ENCODE measurements around the gene RPL10A. TPM values are rescaled to one million over a fixed set of nuclear protein-coding genes. Genes with fewer than 3 reads are reported as not detected.
"Not testable (repeated sequence)": the region's sequence is repeated elsewhere in the genome, so short reads cannot be mapped to it uniquely, and the experiment has no call there.

The RPL10A gene
- total RNA-seq, 2 experiments from 2014 or later = 1,952 to 2,334 TPM

DNA sequence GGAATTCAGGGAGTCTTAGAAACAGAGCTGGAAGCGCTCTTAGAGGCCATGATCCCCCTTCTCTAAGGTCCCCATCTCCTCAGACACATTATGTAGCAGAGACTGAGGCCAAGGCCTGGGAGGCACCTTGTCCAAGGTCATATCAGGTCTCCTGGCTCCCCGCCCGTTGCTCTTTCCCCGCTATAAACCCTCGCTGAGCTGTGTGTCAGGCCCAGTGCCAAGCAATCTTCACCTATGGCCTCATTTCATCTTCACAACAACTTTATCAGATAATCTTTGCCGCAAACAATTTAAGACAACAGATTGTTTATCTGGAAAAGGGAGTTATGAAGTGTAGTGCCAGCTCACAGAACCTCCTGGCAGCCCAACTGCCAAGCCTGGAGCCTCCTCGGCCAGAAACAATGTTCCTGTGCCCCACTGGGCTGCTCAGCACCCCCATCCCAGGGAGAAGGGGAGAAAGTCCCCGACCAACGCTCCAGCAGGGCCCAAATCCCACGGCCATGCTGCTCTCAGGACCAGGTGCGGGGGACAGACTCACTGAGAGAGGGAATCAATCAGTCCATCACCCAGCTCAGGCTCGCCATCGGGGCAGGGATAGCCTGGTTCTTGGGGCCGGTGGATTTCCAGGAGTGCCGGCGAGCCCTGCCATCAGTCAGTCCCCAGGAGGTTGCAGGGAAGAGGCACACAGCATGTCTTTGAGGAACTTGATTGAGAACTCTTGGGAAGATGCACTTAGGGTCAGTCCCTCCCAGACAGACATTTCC, 32.9 kb upstream of the RPL10A start:
- H3K9me3 Mint-ChIP-seq (ENCODE audit: low read depth) = no peaks in the 10 kb centered on the region
- no peaks in the 10 kb centered on the region for H3K27me3 Mint-ChIP-seq
- intact Hi-C loops (cut with DNase I, micrococcal nuclease) = no loop called here
- ChIA-PET POLR2A (interaction anchor here (0.6 kb wide), 1 partner anchor 718 kb away, joined by 3 read pairs; no protein-coding TSS in a partner anchor), CTCF (interaction anchor here (0.8 to 1.1 kb wide), 3 partner anchors 10 to 108 kb away, joined by 3 to 4 read pairs (median 3); no protein-coding TSS in a partner anchor)
- ATAC-seq (no peak), DNase-seq (no peak)
- H3K36me3 Mint-ChIP-seq (ENCODE audit: low read depth) = no peaks in the 10 kb centered on the region
- H3K4me3 Mint-ChIP-seq = no peak overlapping the region
- H3K27ac Mint-ChIP-seq = no peak overlapping the region
- no peaks in the 10 kb centered on the region for H3K4me1 Mint-ChIP-seq

DNA sequence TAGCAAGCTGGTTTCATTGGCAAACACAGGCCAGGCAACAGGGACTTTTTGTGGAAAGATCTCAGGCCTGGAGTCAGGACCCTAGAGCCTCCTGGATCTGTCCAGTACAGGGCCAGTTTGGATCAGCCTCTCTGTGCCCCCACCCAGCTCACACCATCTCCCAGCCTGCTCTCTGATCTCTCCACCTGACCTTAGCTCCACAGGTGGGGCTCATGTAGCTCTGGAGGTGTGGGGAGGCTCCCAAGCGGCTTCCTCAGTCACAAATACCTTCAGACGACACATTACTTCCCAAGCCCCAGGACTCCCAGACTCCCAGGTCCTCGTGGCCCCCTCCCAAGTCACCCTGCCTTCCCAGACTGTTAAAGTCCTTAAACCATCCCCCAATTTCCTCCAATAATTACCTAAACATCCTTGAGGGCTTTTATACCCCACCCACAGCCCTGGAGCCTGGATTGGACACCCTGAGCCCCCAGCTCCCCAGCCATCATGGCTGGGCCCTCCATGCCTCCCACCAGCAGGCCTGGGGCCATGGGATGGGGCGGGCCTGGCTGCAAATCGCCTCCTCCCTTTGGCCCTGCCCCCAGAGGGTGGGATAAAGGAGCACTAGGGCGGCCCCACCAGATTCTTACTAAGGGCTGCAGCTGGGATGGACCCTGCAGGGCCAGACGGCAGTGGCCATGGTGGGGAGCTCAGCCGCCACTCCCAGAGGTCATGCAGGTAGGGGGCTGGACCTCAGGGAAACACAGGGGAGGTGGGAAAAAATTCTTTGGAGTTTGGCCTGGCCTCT, 31.9 kb upstream of the RPL10A start:
- ATAC-seq (no peak), DNase-seq (no peak)
- H3K4me1 Mint-ChIP-seq = no peaks in the 10 kb centered on the region
- H3K27ac Mint-ChIP-seq = no peak overlapping the region
- intact Hi-C loops (cut with DNase I, micrococcal nuclease) = no loop called here
- H3K9me3 Mint-ChIP-seq (ENCODE audit: low read depth) = no peaks in the 10 kb centered on the region
- H3K36me3 Mint-ChIP-seq (ENCODE audit: low read depth) = no peaks in the 10 kb centered on the region
- ChIA-PET POLR2A (no interaction called here), CTCF (interaction anchor here (0.6 to 1.5 kb wide), 6 partner anchors 11 to 109 kb away, joined by 3 to 4 read pairs (median 3); no protein-coding TSS in a partner anchor)
- H3K27me3 Mint-ChIP-seq = no peaks in the 10 kb centered on the region
- H3K4me3 Mint-ChIP-seq = no peak overlapping the region

DNA sequence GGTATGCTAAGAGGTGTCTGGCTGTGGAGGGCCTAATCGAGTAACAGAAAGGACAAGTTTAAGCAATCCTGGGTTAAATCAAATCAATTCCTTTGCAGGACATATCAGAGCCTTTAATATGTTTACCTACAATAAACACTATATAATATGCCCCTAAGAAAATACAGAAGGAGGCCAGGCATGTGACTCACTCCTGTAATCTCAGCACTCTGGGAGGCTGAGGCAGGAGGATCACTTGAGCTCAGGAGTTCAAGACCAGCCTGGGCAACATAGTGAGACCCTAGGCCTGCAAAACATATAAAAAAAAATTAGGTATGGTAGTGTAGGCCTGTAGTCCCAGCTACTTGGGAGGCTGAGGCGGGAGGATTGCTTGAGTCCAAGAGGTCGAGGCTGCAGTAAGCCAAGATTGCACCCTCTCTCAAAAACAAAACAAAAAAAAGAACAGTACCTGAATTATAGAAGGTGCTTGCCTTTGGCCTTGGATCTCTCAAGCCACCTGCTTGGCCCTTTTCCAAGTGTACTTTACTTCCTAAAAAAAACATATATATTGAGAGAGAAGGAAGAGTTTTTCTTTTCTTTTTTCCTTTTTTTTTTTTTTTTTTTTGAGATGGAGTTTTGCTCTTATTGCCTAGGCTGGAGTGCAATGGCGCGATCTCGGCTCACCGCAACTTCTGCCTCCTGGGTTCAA, 29.7 kb upstream of the RPL10A start:
- DNase-seq; ATAC-seq; H3K9me3 Mint-ChIP-seq (ENCODE audit: low read depth); H3K4me1 Mint-ChIP-seq; H3K4me3 Mint-ChIP-seq; H3K27ac Mint-ChIP-seq; H3K27me3 Mint-ChIP-seq; intact Hi-C loops (cut with DNase I, micrococcal nuclease); H3K36me3 Mint-ChIP-seq (ENCODE audit: low read depth); POLR2A ChIA-PET: not testable (repeated sequence)
- CTCF ChIA-PET = interaction anchor here (1.5 kb wide), 1 partner anchor 11 kb away, joined by 5 read pairs; no protein-coding TSS in a partner anchor

- H3K27me3 Mint-ChIP-seq = no peaks in the 10 kb centered on the region
- no peak overlapping the region for H3K27ac Mint-ChIP-seq
- POLR2A ChIA-PET = no interaction called here
- H3K4me3 Mint-ChIP-seq = no peak overlapping the region
- no peaks in the 10 kb centered on the region for H3K9me3 Mint-ChIP-seq (ENCODE audit: low read depth)
- no peak for ATAC-seq
- H3K36me3 Mint-ChIP-seq (ENCODE audit: low read depth) = no peaks in the 10 kb centered on the region
- CTCF ChIA-PET = interaction anchor here (0.6 kb wide), 1 partner anchor 84 kb away, joined by 3 read pairs; no protein-coding TSS in a partner anchor
- intact Hi-C loops (cut with DNase I, micrococcal nuclease) = no loop called here
- DNase-seq = no peak
- H3K4me1 Mint-ChIP-seq = no peaks in the 10 kb centered on the region
These were observed 28.9 kb upstream of the RPL10A start for GRCh38 chr6:35439308-35439707.

- ATAC-seq = no peak
- no peaks in the 10 kb centered on the region for H3K27me3 Mint-ChIP-seq
- H3K9me3 Mint-ChIP-seq (ENCODE audit: low read depth) = no peaks in the 10 kb centered on the region
- peaks cover 4% of the 10 kb centered on the region for H3K4me1 Mint-ChIP-seq
- H3K4me3 Mint-ChIP-seq = no peak overlapping the region
- intact Hi-C loops (cut with DNase I, micrococcal nuclease) = no loop called here
- ChIA-PET POLR2A (no interaction called here), CTCF (interaction anchor here (1.5 kb wide), 1 partner anchor 96 kb away, joined by 3 read pairs; no protein-coding TSS in a partner anchor)
- DNase-seq = no peak
- no peaks in the 10 kb centered on the region for H3K36me3 Mint-ChIP-seq (ENCODE audit: low read depth)
- H3K27ac Mint-ChIP-seq = no peak overlapping the region
These were observed 27.0 kb upstream of the RPL10A start for GRCh38 chr6:35441205-35441604.

- no peaks in the 10 kb centered on the region for H3K27me3 Mint-ChIP-seq
- no peak overlapping the region for H3K27ac Mint-ChIP-seq
- CTCF ChIA-PET = interaction anchor here (1.5 kb wide), 1 partner anchor 97 kb away, joined by 3 read pairs; no protein-coding TSS in a partner anchor
- ATAC-seq (no peak), DNase-seq (no peak)
- H3K9me3 Mint-ChIP-seq (ENCODE audit: low read depth) = no peaks in the 10 kb centered on the region
- H3K36me3 Mint-ChIP-seq (ENCODE audit: low read depth) = no peaks in the 10 kb centered on the region
- H3K4me1 Mint-ChIP-seq = peaks cover 4% of the 10 kb centered on the region
- intact Hi-C loops (cut with DNase I, micrococcal nuclease) = no loop called here
- H3K4me3 Mint-ChIP-seq = no peak overlapping the region
- POLR2A ChIA-PET = no interaction called here
These were observed 26.6 kb upstream of the RPL10A start for GRCh38 chr6:35441642-35442041.

GRCh38 chr6:35442693-35443092, 25.5 kb upstream of the RPL10A start:
- peaks cover 4% of the 10 kb centered on the region for H3K4me1 Mint-ChIP-seq
- H3K4me3 Mint-ChIP-seq = no peak overlapping the region
- DNase-seq (no peak), ATAC-seq (no peak)
- no peaks in the 10 kb centered on the region for H3K36me3 Mint-ChIP-seq (ENCODE audit: low read depth)
- intact Hi-C loops (cut with DNase I, micrococcal nuclease) = no loop called here
- ChIA-PET CTCF (interaction anchor here (0.5 to 1.5 kb wide), 5 partner anchors 69 to 1288 kb away, joined by 3 to 4 read pairs (median 3); no protein-coding TSS in a partner anchor), POLR2A (interaction anchor here (1.0 kb wide), 1 partner anchor 98 kb away, joined by 3 read pairs; no protein-coding TSS in a partner anchor)
- no peaks in the 10 kb centered on the region for H3K27me3 Mint-ChIP-seq
- no peaks in the 10 kb centered on the region for H3K9me3 Mint-ChIP-seq (ENCODE audit: low read depth)
- no peak overlapping the region for H3K27ac Mint-ChIP-seq

GRCh38 chr6:35443341-35444030, 24.7 kb upstream of the RPL10A start:
- ChIA-PET POLR2A (interaction anchor here (1.0 kb wide), 1 partner anchor 99 kb away, joined by 3 read pairs; no protein-coding TSS in a partner anchor), CTCF (interaction anchor here (0.6 to 1.2 kb wide), 4 partner anchors 11 to 1289 kb away, joined by 3 to 6 read pairs (median 4); no protein-coding TSS in a partner anchor)
- Mint-ChIP-seq H3K4me1 (peaks cover 4% of the 10 kb centered on the region), H3K27me3 (no peaks in the 10 kb centered on the region), H3K36me3 (ENCODE audit: low read depth) (no peaks in the 10 kb centered on the region), H3K4me3 (no peak overlapping the region), H3K27ac (no peak overlapping the region), H3K9me3 (ENCODE audit: low read depth) (no peaks in the 10 kb centered on the region)
- intact Hi-C loops (cut with DNase I, micrococcal nuclease) = no loop called here
- ATAC-seq (no peak), DNase-seq (no peak)

DNA sequence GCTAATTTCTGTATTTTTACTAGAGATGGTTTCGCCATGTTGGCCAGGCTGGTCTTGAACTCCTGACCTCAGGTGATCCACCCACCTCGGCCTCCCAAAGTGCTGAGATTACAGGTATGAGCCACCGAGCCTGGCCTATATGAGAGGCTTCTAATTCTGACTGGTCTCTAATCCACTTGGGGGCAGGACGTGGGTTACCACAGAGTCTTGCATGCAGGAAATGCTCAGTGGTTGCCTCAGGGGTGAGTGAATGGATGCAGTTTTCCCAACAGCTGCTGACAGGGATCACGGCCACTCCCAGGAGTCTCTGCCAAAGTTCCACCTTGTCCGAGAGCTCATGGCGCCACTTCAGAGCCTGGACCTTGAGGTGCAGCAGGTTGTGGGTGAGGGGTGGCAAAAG, 22.5 kb upstream of the RPL10A start:
- Mint-ChIP-seq H3K4me3 (no peak overlapping the region), H3K27ac (no peak overlapping the region), H3K9me3 (ENCODE audit: low read depth) (no peaks in the 10 kb centered on the region), H3K4me1 (peaks cover 8% of the 10 kb centered on the region), H3K27me3 (no peaks in the 10 kb centered on the region), H3K36me3 (ENCODE audit: low read depth) (no peaks in the 10 kb centered on the region)
- ATAC-seq (no peak), DNase-seq (peak; percentile 50)
- POLR2A ChIA-PET = no interaction called here
- intact Hi-C loops (cut with DNase I, micrococcal nuclease) = no loop called here
- CTCF ChIA-PET = interaction anchor here (8.4 kb wide), 1 partner anchor 100 kb away, joined by 181 read pairs; the partner anchor contains the start of gene PPARD

- Mint-ChIP-seq H3K27ac (no peak overlapping the region), H3K27me3 (no peaks in the 10 kb centered on the region), H3K4me3 (no peak overlapping the region), H3K9me3 (ENCODE audit: low read depth) (no peaks in the 10 kb centered on the region), H3K4me1 (peaks cover 22% of the 10 kb centered on the region), H3K36me3 (ENCODE audit: low read depth) (no peaks in the 10 kb centered on the region)
- no peak for ATAC-seq
- intact Hi-C loops (cut with DNase I, micrococcal nuclease) = no loop called here
- ChIA-PET CTCF (interaction anchor here (0.5 to 8.4 kb wide), 12 partner anchors 11 to 288 kb away, joined by 3 to 181 read pairs (median 5); partner anchors contain the start of genes PPARD and RPL10A), POLR2A (no interaction called here)
- DNase-seq = no peak
These were observed 20.0 kb upstream of the RPL10A start for GRCh38 chr6:35448191-35448590.
